HG02970 (cell line): ENCODE results near the gene CIAO2B.
"Not testable (repeated sequence)": the region's sequence is repeated elsewhere in the genome, so short reads cannot be mapped to it uniquely, and the experiment has no call there.

ENCODE experiments used
- ATAC-seq: cut with Tn5 transposase; IDR thresholded peaks from one replicate; pipeline ENCODE4 v1.9.1; 2021; ENCODE audit warnings: mild to moderate bottlenecking, moderate library complexity, moderate number of reproducible peaks; ENCODE audit not compliant: unreplicated experiment, low FRiP score

The CIAO2B gene

DNA sequence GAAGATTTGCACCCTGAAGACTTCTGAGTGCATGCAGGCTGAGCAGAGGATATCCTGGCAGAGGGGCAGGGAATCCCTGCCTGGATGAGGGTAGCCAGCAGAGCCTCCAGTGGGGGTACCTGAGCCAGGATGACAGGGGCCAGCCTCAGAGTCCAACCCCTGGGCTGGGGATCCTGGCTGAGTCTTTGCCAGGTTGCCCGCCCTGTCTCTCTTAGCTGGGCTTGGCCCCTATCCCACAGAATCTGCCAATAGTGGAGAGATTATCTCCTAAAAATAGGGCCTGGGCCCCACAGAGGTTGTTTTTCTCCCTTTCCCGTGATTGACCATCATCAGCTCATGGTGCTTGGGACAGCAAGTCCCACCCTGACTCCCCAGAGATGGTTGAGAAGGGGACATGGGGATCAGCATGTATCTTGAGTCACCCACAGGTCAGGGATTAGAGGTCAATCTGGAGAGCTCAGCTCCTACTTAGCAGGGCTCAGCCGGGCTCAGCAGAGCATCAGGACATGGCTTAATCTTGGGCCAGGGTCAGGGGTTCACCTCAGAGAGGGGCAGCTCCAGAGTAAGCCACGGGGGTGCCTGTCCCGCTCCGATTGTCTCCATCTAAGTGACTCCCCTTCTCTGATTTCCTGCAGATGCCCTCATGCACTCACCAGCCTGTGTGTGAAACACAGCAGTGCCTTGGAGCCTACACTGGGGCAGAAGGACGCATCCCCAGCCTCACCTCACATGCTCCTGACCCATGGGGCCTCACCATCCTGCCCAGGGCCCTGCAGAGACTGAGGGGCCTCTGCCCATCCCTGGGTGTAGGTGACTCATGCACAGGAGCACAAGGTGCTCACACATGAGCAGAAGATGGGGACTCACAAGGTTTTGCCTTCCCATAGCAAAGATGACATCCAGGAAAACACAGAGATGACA, 27.0 kb downstream of the CIAO2B start:
- no peak for ATAC-seq

DNA sequence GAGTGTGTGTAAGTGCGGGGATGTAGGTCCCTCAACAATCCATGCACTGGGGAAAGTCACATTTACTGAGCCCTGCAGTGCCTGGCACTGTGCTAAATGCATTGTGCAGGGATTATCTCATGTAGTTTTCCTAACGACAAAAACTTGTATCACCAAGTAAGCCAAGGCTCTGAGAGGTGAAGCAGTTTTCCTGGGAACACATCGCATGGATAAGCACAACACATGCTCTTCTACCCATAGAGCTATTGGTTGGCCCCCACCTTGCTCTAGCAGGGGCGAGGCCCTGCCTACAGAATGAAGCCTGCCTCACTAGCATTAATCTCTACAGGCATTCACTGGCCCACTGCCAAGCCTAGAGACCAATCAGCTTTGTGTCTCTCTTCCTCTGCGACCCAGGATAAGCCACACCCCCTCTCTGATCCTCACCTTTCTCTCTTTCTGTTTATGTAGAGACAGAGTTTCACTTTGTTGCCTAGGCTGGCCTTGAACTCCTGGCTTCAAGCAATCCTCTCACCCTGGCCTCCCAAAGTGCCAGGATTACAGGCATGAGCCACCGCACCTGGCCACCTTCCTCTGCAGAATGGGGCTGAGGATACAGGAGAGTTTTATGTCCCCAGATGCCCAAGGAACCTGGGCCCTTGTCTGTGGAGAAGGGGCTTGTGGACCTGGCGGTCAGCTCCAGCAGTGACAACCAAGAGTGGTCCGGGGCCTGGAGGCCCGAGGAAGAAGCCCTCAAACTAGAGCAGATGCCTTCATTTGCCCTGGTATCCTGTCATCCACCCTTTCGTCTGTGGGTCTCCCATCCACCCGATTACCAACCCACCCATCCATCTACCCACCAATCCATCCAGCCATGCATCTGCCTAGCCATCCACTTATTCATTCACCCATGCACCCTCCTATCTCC, 28.3 kb downstream of the CIAO2B start:
- ATAC-seq = no peak

DNA sequence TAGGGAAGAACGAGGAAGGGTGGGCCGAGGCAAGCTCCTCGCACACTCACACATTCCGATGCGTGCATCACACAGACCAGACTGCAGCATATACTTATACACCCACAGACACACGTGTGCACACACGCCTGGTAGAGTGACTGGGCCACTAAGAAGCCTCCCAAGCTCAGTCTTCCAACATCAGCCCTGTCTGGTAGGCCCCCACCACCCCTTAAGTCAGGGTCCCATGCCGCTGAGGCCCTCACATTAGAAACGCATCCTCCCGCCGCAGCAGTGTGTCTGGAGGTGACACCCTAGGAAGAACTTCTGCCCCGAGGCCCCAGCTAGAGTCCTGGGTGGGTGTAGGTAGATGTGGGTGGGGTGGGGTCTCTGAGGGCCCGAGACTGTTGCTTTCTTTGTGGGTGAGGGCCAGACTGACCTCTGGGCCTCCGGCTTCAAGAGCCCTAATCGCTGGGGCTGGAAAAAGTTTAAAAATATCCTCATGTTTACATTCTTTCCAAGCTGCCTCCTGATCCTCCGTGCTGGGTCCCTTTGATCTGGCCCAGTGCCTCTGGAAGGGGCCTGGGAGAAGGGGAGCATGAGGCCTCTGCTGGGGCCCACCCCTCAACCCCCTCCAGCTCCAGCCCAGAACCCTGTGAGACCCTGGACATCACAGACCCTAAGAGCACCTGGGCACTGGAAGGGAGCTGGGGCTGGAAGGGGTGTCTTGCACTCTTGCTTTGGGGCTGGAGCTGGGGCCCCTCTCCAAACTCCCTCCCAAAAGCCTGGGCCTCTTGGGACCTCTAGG, 29.2 kb downstream of the CIAO2B start:
- ATAC-seq = no peak

DNA sequence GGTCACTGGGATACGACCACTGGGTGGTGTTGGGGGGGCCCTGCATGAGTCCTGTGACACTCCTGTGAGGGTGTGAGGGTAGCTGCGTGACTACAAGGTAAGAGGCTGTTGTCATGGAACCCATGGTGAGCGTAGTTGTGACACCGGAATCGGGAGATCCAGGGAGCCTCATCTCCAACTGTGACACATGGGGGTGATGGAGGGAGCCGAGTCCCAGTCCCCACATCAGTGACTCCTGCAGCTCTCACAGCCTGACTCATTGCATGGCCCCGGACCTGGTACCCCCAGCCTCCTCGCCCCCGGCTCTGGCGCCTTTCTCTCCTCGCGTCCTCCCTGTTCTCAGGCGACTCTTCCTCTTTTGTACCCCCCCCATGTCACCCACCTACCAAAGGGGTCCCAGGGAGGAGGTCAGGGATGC, 29.8 kb downstream of the CIAO2B start:
- no peak for ATAC-seq

DNA sequence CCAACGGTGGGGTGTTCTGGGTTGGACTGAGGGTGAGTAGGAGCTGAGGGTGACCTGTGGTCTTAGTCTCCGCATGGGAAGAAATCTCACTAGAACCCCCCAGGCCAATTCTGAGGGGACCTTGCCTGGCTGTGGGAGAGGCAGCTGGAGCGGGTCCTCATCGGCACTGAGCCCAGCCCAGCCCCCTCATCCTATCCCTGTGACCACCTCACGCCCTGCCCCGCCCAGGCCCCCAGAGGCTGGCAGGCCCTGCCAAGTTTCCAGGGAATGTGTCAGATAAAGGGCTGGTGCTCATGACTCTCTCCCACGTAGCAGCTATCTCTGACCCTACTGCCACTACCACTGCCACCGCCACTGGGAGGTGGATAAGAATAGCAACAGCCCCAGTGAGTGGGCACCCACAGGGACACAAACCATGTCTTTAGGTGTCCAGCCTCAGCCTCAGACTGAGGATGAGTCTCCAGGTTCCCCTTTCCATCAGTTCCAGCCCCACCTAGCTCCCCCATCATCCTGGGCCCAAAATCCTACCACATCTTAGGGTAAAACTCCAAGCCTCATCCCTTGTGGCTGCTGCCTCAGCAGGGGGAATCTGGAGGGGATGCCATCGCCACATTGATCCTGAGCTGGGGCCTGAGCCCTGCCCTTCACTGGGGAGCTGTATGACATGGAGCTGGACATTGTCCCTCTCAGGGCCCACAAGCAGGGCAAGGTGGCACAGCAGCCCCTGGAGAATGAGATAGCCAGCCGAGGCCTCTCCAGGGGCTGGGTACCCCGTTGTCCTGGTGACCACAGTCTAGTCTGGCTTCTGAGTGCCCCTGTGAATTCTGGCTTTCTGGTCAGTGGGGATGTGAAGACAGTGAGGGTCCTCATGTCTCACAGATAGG, 30.4 kb downstream of the CIAO2B start:
- no peak for ATAC-seq

DNA sequence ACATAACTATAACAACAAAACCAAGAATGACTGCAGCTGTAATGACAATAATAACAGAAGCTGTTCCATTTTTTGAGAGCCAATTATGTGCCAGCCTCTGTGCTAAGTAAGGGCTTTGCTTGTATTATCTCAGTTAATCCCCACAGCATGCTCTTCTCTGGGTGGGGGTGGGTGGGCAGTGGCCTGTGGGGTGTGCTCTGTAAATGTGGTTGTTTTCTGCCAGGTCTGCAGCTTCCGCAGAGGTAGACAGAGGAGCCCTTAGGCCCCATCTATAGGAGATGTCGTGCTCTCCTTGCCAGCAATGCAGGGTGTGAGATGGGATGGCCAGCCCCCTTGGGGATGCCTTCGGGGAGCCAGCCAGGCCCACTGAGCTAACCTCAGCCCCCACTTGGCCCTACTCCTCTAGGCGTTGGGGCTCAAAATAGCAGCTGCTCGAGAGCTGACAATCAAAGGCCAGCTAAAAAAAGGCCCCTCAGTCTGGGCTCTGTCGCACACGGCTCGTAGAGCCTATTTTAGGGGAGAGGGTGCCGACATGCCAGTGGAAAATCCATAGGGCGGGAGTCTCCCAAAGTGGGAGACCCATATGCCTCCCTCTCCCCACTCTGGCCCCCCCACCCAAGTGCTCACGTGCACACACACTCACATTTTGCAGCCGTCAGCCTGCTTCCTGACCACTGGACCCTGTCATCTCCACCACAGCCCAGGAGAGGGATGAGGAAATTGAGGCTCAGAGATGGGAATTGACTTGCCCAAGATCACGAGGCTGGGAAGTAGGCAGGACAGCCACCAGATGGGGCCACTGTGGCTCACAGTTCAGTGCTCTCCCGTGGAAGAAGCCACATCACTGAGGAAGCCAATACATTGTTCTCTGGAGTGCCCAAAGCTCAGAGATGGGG, 31.3 kb downstream of the CIAO2B start:
- ATAC-seq = no peak

DNA sequence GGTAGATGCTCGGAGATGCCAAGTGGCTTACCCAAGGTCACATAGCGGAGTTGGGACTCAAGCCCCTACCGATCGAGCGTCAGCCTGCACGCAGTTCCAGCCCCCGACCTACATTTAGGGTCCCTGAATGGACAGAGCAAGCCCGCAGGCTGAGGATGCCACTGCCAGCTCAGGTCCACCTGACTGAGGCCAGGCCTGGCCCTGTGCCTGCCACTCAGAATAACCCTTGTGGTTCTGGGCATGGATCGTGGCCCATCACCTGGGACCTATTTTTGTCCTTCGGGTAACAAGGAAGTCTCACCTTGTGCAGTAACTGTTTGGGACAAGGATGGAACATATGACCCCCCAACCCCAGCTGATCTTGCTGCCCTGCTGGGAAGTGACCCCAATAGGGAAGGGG, 32.6 kb downstream of the CIAO2B start:
- ATAC-seq = no peak

DNA sequence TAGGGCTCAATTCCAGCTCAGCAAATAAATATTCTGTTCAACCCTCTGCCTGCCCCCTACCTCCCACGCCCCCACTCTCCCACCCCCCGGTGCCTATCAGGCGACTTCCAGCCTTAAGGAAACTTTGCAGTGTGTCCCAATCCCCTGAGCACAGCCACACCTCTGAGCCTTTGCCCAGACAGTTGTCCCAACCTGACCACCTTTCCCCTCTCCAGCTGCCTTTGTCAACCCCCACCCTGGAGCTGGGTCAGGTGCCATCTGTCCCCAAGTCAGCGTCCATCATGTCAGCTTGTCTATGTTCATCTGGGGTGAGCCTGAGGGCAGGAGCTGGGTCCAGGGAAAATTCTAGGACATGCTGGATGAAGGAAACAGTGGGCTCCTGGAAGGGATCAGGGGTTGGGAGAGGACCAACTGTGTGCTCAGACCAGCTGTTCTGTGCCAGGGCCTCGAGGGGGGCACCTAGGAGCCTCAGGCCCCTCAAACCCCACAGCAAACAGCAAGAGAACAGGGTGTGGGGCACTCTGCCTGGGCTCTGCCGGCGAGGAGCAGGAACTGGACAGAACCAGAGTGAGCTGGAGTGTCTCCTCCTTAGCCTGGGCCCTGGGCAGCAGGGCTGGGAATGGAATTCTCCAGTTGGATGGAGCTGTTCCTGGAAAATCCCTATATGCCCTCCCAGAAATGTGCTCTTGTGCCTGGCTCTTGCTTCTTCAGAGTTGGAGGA, 33.3 kb downstream of the CIAO2B start:
- ATAC-seq = no peak

DNA sequence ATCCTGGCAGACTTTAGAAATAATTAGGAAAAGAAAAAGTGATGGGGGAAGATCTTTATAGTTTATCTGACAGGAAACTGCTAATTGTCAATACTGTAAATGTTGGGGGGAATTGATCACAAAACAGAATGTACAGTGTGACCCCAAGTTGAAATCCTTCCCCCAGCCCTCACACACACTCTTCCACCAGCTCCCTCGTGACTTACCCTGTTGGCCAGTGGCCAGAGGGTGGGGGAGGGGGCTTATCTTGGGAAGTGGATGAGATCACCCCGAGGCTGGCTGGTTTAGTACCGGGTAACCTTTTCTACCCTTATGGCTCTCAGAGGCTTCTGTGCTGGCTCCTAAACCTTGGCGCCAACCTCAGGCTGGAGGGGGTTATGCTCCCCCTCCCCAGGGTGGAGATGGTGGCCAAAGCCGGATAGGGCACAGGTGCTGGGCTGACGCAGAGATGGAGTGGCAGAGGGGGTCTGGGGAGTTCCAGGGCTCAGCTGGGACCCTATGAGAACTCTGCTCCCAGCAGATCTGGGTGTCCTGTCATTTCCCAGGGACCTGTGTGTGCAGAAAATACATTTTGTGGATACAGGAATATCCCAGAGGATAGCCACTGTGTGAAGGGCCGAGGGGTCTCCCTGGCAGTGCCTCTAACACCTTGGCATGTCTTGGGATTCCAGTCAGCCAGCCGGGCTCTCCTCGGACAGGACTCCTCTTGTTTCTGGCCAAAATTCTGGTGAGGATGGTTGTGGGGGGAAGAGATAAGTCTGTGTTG, 34.1 kb downstream of the CIAO2B start:
- ATAC-seq = no peak

DNA sequence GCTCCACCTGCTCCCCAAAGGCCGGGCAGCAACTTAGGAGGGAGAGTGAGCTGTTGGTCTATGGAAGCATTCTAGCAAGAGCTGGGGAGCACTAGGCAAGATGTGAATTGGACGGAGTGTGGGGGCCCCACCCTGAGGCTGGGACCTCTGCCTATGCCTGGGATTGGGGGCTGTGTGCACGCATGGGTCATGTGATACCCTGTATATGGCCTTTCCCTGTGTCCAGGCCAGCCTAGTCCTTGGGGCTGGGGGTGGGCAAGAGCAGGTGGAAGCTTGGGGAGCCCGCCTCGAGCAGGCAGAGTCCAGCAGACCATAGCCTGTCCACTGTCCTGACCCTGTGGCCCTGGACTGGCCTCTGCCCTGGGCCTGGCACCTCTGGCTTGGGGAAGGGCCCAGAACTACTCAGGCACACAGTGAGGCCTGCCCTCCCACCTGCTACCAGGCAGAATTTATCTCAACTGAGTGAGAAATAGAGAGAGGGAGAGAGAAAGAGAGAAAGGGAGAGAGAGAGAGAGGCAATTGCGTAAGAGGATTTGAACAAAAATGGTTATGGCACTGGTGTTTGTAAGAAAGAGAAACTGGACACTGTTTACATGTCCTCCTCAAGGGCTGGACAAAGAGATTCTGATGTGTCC, 34.8 kb downstream of the CIAO2B start:
- no peak for ATAC-seq

DNA sequence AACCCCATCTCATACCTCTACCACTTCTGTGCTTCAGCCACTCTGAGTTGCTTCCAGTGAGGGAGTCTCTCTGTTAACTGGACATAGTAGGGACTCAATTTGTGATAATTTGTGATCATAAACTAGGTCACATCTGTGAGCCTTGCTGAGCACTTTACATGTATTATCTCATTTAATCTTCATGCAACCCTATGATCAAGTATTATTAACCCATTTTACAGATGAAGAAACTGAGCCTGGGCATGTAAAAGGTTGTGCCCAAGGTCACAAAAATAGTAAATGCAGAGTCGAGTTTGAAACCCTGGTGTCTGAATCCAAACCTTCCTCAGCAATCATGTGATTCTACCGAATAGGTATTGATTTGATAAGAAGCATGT, 35.3 kb downstream of the CIAO2B start:
- no peak for ATAC-seq

DNA sequence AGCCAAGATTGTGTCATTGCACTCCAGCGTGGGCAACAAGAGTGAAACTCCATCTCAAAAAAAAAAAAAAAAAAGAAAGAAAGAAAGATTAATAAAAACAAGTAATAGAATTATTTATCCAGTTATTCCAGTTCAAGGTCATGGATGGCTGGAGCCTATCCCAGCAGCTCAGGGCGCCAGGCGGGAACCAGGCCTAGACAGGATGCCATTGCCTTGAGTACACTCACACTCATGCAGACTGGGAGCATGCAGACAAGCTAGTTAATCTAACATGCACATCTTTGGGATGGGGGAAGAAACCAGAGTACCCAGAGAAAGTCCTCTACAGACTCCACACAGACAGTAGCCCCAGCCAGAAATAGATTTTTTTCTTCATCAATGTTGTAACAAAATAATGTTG, 36.0 kb downstream of the CIAO2B start:
- no peak for ATAC-seq

DNA sequence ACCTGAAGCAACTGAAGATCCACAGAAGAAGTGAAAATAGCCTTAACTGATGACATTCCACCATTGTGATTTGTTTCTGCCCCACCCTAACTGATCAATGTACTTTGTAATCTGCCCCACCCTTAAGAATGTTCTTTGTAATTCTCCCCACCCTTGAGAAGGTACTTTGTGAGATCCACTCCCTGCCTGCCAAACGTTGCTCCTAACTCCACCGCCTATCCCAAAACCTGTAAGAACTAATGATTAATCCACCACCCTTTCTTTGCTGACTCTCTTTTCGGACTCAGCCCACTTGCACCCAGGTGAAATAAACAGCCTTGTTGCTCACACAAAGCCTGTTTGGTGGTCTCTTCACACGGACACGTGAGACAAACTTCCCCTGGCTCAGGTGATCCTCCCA, 37.5 kb downstream of the CIAO2B start:
- not testable (repeated sequence) for ATAC-seq

DNA sequence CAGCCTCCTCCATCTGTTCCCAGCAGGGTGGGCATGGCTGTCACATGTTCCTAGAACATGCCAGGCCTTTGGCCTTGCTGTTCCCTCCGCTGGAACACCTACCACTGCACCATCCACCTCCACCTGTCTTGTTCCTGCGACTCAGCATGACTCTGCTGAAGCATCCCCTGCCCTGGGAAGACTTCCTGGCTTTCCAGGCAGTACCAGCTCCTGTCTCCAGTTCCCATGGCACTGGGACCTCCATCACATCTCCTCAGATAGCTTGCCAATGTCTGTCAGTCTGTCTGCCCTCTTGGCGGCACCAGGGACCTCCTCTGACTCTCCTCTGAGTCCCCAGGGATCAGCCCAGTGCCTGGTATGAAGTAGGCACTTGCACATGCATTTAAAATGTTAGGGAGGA, 38.2 kb downstream of the CIAO2B start:
- no peak for ATAC-seq

DNA sequence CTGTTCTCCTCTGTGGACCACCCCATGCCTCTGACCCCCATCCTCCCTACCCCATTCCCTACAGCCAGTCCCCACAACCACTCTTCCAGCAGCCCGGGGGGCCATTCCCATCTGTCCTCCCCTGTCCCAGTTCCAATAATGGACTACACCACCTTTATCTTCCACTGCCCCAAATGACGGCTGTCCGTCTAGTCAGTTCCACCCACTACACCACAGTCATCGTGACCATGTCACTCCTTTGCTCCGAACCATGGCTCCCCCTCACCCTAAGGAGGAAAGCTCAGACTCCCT, 38.6 kb downstream of the CIAO2B start:
- no peak for ATAC-seq

DNA sequence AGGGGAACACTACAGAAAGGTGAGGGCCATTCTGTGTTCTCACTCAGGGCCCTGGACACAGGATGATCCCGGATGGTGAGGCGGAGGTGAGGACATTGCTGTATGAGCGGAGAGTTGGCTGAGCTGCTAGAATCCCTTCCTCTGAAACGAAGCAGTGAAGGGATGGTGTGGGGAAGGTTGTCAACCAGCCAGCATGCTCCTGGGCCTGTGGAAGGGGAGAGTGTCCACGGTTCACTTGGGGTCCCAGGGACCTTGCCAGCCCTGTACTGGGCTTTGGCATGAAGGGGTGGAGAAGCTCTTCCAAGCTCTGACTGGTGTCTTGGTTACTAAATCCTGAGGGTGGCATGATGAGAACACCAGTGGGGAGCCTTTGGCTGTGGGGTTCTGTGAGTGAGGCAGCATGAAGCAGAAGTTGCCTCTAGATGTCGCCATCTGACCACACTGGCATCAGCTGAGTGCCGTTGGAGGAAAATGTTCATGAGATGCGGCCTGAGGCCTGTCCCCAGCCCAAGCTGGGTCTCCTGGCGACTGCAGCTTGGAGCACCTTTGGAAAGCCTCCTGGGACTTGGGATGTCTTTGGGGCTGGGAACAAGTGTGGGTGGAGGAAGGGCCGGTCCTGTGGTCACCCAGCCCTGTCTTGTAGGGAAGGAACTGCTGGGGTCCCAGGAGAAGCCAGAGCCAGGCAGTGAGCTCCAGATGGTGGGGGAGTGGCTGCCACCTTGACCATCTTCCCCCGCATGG, 39.1 kb downstream of the CIAO2B start:
- ATAC-seq = no peak
